ENCODE results near the gene TMEM9.
"Not testable (repeated sequence)": the region's sequence is repeated elsewhere in the genome, so short reads cannot be mapped to it uniquely, and the experiment has no call there.

Gene TMEM9

GRCh38 chr1:201169971-201170532, 15.8 kb upstream of the TMEM9 start:
- H3K4me3 ChIP-seq (ENCODE audit: low read depth, low read length): no peak overlapping the region
- no peak for TF ChIP-seq CTCF (IDR thresholded peaks at IDR 0.05; ENCODE audit: low read depth, low read length, missing control alignments)
- DNase-seq (ENCODE audit: low read depth): no peak

- H3K4me3 ChIP-seq (ENCODE audit: low read depth, low read length): no peak overlapping the region
- no peak for TF ChIP-seq CTCF (IDR thresholded peaks at IDR 0.05; ENCODE audit: low read depth, low read length, missing control alignments)
- no peak for DNase-seq (ENCODE audit: low read depth)
Observed at GRCh38 chr1:201169203-201169602, 14.9 kb upstream of the TMEM9 start.

- DNase-seq (ENCODE audit: low read depth): no peak
- TF ChIP-seq CTCF (IDR thresholded peaks at IDR 0.05; ENCODE audit: low read depth, low read length, missing control alignments): no peak
- H3K4me3 ChIP-seq (ENCODE audit: low read depth, low read length): no peak overlapping the region
Observed at GRCh38 chr1:201167041-201167991, 13.0 kb upstream of the TMEM9 start.

GRCh38 chr1:201164645-201165044, 10.4 kb upstream of the TMEM9 start:
- DNase-seq (ENCODE audit: low read depth): no peak
- H3K4me3 ChIP-seq (ENCODE audit: low read depth, low read length): no peak overlapping the region
- no peak for TF ChIP-seq CTCF (IDR thresholded peaks at IDR 0.05; ENCODE audit: low read depth, low read length, missing control alignments)

GRCh38 chr1:201163707-201164106, 9.4 kb upstream of the TMEM9 start:
- no peak for DNase-seq (ENCODE audit: low read depth)
- H3K4me3 ChIP-seq (ENCODE audit: low read depth, low read length): no peak overlapping the region
- TF ChIP-seq CTCF (IDR thresholded peaks at IDR 0.05; ENCODE audit: low read depth, low read length, missing control alignments): no peak

- H3K4me3 ChIP-seq (ENCODE audit: low read depth, low read length); DNase-seq (ENCODE audit: low read depth): not testable (repeated sequence)
Observed at GRCh38 chr1:201163036-201163435, 8.8 kb upstream of the TMEM9 start.

- TF ChIP-seq CTCF (IDR thresholded peaks at IDR 0.05; ENCODE audit: low read depth, low read length, missing control alignments): no peak
- no peak for DNase-seq (ENCODE audit: low read depth)
- H3K4me3 ChIP-seq (ENCODE audit: low read depth, low read length): no peak overlapping the region
Observed at GRCh38 chr1:201157949-201158348, 3.7 kb upstream of the TMEM9 start.

All from GM12864 (cell line).